GM19025 (cell line): ENCODE results near the gene ZFP14.
"Not testable (repeated sequence)": the region's sequence is repeated elsewhere in the genome, so short reads cannot be mapped to it uniquely, and the experiment has no call there.

Experiments used
- ATAC-seq: cut with Tn5 transposase; IDR thresholded peaks from one replicate; pipeline ENCODE4 v1.9.1; 2021; ENCODE audit warnings: mild to moderate bottlenecking, low read depth, moderate library complexity; ENCODE audit not compliant: unreplicated experiment

ZFP14 gene

DNA sequence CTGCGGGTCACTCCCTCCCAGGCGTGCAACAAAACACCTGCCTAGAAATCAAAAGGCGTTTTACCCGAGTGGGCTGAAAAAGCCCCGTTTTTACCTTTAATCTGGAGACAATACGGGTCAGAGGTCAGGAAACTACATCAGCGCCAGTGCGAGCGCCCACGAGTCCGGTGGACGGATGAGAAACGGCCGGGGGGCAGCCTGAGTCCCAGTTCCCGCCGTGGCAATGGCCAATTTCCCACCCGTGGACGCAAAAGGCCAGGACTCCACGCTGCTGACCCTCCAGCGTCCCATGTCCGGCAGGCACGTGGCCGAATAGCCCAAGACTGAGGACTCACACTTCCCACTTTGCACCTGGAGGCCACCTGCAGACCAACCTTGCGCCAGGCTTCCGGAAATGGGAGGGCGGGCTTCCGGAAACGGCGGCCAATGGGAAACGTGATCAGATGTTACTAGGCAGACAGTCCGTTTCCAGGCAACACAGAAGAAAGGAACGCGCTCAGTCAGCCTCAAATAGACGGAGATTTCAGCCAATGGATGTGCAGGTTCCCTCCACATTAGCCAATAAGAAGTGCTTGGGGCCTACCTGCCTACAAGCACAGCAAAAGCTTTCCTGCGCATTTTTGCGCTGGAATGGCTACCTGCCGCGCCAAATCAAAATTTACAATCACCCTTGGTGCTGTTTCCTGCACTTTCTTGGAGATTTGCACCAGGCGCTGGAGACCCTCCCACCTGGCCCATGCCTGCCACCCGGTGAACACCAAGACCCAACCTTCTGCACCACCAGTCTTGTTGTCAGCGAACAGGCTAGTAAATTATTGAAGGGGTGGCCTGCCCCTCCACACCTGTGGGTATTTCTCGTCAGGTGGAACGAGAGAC lies 47.4 kb downstream of the ZFP14 start:
- ATAC-seq, result peak; percentile 51

- no peak for ATAC-seq
Measured at GRCh38 chr19:36330216-36330615, 48.8 kb downstream of the ZFP14 start.

GRCh38 chr19:36329534-36329933 lies 49.5 kb downstream of the ZFP14 start:
- not testable (repeated sequence) for ATAC-seq

DNA sequence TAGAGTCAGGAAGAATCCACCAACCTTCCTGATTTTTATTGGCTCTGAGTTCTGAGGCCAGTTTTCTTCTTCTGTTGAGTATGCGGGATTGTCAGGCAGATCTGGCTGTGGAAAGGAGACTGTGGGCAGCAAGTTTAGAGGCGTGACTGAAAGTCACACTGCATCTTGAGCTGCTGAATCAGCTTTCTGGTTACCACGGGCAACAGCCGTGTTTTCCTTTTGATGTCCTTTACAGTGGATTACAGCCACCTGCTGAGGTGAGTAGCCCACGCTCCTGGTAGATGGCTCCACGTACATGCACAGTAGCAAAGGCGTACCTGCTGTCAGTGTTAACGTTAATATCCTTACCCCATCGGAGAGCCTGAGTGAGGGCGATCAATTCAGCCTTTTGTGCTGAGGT lies 52.4 kb downstream of the ZFP14 start:
- ATAC-seq, result not testable (repeated sequence)

GRCh38 chr19:36315164-36315563 lies 63.8 kb downstream of the ZFP14 start:
- ATAC-seq, result not testable (repeated sequence)

DNA sequence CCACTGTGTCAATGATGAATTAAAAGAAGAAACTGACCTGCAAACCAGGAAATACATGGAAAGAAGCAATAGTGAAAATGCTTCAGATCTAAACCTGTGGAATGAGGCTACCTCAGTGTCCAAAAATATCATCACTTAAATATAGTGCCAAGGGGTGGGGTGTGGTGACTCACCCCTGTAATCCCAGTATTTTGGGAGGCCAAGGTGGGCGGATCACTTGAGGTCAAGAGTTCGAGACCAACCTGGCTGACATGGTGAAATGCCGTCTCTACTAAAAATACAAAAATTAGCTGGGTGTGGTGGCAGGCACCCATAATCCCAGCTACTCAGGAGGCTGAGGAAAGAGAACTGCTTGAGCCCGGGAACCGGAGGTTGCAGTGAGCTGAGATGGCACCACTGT lies 64.9 kb downstream of the ZFP14 start:
- ATAC-seq, result not testable (repeated sequence)

DNA sequence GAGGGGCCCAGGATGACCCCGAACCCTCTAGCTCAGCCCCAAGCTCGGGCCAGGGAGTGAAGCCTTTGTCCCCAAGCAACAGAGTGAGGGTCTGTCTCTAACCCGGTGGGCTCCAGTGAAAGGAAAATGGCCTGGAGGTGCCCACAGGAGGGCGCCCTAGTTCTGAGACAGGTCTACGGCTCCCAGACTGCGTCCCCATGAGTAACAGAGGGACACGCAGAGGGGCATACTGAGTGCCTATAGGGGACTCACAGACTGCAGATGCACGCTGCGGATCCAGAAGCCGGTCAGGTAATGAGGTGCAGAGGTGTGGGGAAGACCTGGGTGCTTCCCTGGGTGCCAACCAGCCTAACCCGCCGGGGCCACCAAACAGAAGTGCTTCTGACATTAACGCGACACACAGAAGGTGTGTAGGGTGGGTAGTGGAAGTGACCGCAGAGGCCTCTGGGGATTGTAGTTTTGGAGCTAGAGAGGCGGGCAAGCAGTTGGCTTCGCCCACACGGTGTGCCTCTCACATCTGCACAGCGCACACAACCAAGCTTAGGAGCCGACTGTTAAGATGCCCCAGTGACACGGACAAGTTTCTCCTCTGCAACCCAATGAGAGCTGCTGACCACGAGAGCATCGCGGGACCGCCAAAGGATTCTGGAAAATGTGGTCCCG lies 67.8 kb downstream of the ZFP14 start:
- not testable (repeated sequence) for ATAC-seq

- ATAC-seq, result not testable (repeated sequence)
Measured at GRCh38 chr19:36310416-36310990, 68.5 kb downstream of the ZFP14 start.

DNA sequence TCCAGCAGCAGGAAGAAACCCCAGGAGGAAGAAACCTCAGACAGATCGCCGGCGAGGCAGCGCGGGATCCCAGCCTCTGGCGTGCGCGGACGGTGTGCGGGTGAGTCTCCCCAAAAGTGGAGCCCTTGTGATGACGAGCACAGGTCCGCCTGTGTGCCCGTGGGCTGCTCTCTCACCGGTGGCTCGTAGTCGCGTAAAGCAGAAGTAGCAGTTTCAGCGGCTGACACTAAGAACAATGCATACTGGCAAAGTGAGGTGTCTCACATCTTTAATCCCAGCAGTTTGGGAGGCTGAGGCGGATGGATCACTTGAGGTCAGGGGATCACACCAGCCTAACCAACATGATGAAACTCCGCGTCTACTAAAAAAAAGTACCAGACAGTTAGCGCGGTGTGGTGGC lies 69.2 kb downstream of the ZFP14 start:
- ATAC-seq, result not testable (repeated sequence)

GRCh38 chr19:36309309-36309708 lies 69.7 kb downstream of the ZFP14 start:
- not testable (repeated sequence) for ATAC-seq

GRCh38 chr19:36292317-36292716 lies 86.7 kb downstream of the ZFP14 start:
- ATAC-seq, result not testable (repeated sequence)
